HG03045 (cell line): ENCODE measurements around the gene SLC26A9.

ENCODE experiments used
- ATAC-seq: cut with Tn5 transposase; IDR thresholded peaks from one replicate; pipeline ENCODE4 v1.9.1; 2021; ENCODE audit warnings: mild to moderate bottlenecking, moderate library complexity; ENCODE audit not compliant: unreplicated experiment

SLC26A9 gene

GRCh38 chr1:205974712-205975111 lies 31.5 kb upstream of the SLC26A9 start:
- no peak for ATAC-seq

- ATAC-seq = no peak
Observed at GRCh38 chr1:205973377-205974232, 30.3 kb upstream of the SLC26A9 start.

- ATAC-seq = no peak
Observed at GRCh38 chr1:205972491-205973168, 29.4 kb upstream of the SLC26A9 start.

DNA sequence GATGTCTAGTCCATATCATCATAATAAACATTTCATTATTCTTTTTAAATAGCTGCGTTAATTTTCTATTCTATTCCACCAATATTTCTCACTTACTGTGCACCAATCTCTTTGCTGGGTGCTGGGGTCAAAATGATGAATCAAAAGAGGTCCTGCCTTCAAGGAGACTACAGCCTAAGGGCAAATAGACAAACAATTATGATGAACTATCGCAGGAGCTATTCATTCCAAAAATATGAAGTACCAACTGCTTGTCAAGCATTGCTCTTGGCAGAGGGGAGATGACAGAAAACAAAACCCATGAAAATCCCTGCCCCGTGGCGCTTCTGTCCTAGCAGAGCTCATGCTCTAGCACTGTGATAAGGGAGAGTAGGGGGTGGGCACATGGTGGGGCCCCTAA lies 28.8 kb upstream of the SLC26A9 start:
- no peak for ATAC-seq

- no peak for ATAC-seq
Observed at GRCh38 chr1:205971082-205971481, 27.8 kb upstream of the SLC26A9 start.

DNA sequence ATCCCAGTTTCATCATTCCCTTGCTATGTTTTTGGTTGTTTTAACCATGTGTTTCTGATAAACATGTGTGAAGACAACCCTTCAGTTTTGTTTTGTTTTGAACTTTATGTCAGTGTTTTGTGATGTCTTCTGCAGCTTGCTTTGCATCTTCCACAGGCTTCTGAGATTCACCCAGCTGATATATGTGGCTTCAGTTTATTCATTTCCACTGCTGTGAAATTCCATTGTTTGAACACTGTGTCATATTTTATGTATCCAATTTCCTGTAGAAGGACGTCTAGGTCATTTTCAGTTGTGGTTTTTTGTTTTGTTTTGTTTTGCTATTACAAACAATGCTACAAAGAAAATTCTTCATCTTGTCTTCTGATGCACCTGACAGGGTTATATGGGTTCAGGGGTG lies 27.2 kb upstream of the SLC26A9 start:
- no peak for ATAC-seq

DNA sequence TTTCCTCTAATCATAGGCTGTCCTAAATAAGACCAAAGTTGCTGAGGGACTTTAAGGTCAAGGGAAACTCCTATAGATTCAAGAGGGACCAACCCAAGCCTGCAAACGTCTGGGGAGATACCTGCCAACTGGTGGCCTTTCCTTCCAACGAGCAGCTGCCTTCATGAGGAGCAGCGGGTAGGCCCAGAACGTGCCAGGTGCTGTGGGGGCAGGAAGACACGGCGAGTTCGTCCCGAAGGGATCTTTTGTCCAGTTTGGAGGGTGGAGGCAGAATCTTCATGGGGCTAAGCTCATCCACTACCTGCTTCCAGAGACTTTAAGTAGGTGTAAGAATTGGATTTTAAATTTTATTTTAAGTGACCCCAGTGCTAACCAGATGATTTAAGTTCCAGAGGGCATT lies 26.0 kb upstream of the SLC26A9 start:
- no peak for ATAC-seq

- ATAC-seq = no peak
Observed at GRCh38 chr1:205967554-205968335, 24.5 kb upstream of the SLC26A9 start.

DNA sequence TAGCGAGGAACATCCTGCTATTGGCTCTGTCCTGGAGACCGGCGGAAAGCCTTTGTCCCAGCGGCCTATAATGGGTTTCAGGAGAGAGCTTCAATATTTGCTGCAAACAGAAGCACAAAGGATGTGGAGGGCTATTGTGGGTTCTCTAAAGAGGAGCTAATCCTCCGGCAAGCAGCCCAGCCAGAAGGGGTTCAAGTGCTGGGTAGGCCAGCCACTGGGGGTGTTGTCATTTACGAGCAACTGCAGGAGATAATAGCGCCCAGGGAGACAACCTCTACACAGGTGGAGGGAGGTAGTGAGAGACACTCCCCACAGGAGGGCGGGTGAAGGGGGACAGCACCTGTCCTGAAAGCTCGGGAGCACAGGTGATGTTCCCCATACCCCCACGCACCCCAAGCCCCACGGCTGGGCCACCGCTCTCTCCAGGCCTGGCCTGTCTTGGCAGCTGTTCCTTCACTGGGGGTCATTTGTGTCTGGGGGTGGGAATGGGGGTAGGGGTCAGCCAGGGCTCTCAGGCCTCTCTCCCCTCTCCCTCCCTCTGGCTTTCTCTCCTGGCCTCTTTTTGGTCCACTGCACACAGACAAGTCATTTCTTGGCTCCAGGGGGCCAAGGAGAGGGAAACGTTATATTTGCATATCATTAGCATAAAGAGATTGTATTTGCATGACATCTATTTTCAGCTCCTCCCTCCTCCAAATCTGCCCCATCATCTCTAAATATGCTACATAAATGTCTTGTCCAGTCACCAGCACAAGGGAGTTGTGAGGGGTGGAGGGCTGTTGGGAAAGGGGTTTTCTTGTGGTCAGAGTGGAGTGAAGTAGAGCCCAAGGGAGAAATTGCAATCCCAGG lies 22.0 kb upstream of the SLC26A9 start:
- ATAC-seq = no peak

GRCh38 chr1:205963352-205964155 lies 20.3 kb upstream of the SLC26A9 start:
- ATAC-seq = no peak

DNA sequence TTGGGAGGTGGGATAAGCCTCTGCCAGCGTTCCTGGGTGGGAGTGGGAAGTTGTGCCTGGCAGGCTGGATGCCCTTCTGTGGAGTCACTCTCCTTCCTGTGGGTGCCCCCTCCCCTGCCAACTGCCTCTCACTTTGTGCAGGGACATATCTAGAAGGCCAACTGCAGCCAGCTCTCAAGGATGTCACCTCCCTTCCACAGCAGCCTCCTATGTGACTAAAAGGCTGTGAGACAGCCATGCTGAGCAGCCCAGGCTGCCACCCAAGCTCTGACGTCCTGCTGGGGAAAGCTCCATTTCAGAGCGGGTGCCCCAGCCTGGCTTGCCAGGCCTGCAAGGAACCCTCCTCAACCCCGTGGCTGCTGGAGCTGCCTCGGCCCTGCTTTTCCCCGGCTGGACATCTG lies 19.6 kb upstream of the SLC26A9 start:
- no peak for ATAC-seq

GRCh38 chr1:205961991-205962820 lies 18.9 kb upstream of the SLC26A9 start:
- no peak for ATAC-seq

GRCh38 chr1:205961405-205961804 lies 18.1 kb upstream of the SLC26A9 start:
- ATAC-seq = no peak

- ATAC-seq = no peak
Observed at GRCh38 chr1:205959789-205960188, 16.5 kb upstream of the SLC26A9 start.

DNA sequence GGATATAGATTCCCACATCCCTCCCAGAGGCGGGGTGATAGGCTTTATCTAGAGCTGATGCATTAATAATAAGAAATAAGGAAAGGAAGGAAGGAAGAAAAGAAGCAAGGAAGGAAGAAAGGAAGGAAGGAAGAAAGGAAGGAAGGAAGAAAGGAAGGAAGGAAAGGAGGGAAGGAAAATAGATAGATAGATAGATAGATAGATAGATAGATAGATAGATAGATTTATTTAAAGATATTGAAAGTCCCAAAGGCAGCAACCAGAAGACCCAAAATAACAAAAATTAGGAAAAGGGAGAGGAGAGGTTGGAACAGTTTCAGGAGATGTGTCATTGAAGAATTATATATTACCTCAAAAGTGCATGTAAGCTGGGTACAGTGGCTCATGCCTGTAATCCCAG lies 12.2 kb upstream of the SLC26A9 start:
- no peak for ATAC-seq

DNA sequence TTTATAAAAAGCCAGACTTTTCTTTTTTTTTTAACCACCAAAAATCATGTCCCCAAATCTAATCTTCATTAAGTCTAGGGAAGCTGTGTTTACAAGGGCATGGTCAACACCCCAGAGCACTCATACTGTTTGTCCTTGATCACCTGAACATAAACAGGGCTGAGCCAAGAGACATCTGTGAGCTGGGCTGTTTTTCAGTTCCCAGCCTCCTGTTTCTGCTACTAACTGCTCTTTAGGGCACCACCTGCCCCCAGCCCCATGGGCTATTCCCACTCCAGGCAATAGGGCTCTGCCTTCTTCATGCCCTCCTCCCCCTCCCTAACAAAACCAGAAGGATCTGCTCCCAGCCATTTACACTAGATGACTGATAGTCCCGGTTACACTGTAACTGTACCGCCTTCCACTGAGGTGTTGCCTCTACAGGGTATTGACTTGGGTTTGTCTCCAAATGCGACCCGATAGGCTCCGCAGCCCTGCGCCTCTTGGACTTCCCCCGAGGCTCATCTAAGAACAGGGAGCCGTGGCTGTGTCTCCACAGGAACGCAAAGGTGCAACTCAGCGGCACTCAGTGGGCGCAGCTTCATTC lies 11.7 kb upstream of the SLC26A9 start:
- no peak for ATAC-seq

- no peak for ATAC-seq
Observed at GRCh38 chr1:205951746-205952145, 8.5 kb upstream of the SLC26A9 start.

DNA sequence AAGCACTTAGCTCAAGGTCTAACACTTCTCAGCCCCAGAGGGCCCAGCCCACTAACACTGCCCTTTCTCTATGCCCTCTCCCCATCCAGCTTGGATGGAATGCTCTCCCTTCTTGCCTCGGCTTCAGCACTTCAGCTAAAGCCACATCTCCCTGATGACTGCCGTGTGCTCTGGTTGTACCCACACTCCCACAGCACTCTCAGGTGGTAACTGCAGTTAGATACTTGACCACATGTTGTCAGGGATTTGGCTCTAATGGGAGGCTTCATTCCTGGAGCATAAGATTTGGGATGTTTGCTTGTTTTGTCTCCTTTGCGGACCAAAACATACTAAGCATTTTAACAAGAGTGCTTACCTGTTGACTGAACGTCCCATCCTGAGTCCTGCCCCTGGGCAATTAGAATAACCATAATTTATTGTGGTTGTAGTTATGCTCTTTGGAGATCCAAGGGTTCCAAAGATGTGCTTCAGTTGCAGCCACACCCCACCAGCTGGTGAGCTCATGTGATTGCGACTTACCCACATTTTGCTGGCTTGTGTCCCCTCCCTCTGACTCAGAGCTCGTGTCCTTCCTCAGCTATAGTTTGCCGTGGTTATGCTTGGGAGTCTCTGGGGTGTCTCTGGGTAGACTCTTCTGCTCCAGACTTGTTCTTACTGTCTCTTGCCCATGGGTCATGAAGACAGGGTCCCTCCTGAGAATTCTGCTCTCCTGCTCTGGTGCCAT lies 7.7 kb upstream of the SLC26A9 start:
- ATAC-seq = no peak
